ENCODE results near the gene SSTR1. TPM values are rescaled to one million over a fixed set of nuclear protein-coding genes. Genes with fewer than 3 reads are reported as not detected.

SSTR1 gene
- total and polyA plus RNA-seq, 12 donors = 0.22 to 1.8 (median 0.57) TPM

DNA sequence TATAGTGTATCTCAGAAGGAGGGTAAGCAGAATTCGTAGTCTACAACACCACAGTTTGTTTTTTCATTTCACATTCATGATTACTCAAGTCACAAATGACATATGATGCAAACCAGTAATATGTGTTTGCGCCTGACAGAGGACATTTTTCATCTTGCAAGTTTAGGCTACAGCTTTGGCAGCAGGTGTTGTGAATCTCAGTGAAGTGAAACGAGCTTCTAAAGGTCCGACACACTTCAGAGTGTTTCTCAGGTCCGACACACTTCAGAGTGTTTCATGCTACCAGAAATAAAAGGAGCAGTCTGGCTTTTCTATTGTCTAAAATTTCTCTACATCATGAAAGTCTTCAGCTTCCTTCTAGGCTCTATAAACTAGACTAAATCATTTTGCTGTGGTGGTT, 25.5 kb downstream of the SSTR1 start:
- WGBS, 2 donors = 72 to 74% methylated on average over 5 of the region's 5 CpGs
- ATAC-seq = no peak
- intact Hi-C loops (cut with DNase I) = no loop called here

DNA sequence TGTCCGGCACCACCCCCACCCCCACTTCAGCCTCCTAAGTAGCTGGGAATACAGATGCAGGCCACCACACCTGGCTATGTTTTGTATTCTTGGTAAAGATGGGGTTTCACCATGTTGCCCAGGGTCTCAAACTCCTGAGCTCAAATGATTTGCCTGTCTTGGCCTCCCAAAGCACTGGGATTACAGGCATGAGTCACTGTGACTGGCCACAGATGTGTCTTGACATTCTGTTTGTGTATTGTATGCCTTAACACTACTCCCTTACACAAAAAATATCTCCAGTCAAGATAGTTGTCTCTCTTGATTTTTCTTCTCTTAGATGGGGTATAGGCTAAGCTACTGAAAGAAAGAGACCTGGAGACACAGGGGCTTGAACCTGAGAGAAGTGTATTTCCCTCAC, 30.6 kb downstream of the SSTR1 start:
- Histone ChIP-seq H3K27ac (no peak overlapping the region), H3K4me1 (peaks cover 0 to 2% (median 0%) of the 10 kb centered on the region in 9 donors), H3K9me3 (no peaks in the 10 kb centered on the region), H3K36me3 (no peaks in the 10 kb centered on the region), H3K27me3 (no peaks in the 10 kb centered on the region), H3K4me3 (no peak overlapping the region)
- intact Hi-C loops (cut with DNase I) = no loop called here
- 83 to 84% methylated on average over 1 of the region's 1 CpG for WGBS, 2 donors
- TF ChIP-seq, protein P1, sequence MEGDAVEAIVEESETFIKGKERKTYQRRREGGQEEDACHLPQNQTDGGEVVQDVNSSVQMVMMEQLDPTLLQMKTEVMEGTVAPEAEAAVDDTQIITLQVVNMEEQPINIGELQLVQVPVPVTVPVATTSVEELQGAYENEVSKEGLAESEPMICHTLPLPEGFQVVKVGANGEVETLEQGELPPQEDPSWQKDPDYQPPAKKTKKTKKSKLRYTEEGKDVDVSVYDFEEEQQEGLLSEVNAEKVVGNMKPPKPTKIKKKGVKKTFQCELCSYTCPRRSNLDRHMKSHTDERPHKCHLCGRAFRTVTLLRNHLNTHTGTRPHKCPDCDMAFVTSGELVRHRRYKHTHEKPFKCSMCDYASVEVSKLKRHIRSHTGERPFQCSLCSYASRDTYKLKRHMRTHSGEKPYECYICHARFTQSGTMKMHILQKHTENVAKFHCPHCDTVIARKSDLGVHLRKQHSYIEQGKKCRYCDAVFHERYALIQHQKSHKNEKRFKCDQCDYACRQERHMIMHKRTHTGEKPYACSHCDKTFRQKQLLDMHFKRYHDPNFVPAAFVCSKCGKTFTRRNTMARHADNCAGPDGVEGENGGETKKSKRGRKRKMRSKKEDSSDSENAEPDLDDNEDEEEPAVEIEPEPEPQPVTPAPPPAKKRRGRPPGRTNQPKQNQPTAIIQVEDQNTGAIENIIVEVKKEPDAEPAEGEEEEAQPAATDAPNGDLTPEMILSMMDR (IDR thresholded peaks at IDR 0.05) = no peak
- no peak for DNase-seq
- ATAC-seq = no peak

More for the DNA sequence above, 25.5 kb downstream of the SSTR1 start:
- Histone ChIP-seq H3K9me3 (no peaks in the 10 kb centered on the region), H3K4me3 (no peak overlapping the region), H3K36me3 (no peaks in the 10 kb centered on the region), H3K27ac (no peak overlapping the region), H3K4me1 (no peaks in the 10 kb centered on the region), H3K27me3 (no peaks in the 10 kb centered on the region)
- DNase-seq = no peak
- TF ChIP-seq, protein P1 (IDR thresholded peaks at IDR 0.05) = no peak

DNA sequence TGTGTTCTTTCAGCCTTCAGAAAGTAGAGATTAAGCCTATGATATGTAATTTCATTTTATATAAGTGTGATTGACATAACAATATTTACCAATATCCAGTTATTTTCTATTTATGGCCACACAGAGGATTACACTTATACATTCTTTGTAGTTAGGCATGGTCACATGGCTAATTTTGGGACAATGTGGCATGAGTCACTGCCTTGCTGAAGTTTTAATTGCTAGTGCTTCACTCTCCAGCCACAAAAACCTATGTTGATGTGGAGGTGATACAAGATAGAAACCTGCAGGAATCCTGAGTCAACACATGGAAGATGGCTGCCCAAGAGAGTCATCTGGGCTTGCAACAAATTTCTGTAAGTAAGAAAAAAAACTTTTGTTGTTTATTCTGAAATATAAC, 31.2 kb downstream of the SSTR1 start:
- ATAC-seq (no peak), DNase-seq (no peak)
- TF ChIP-seq, protein P1 (IDR thresholded peaks at IDR 0.05) = no peak
- Histone ChIP-seq H3K9me3 (no peaks in the 10 kb centered on the region), H3K4me1 (peaks cover 0 to 3% (median 0%) of the 10 kb centered on the region in 9 donors), H3K36me3 (no peaks in the 10 kb centered on the region), H3K4me3 (no peak overlapping the region), H3K27me3 (no peaks in the 10 kb centered on the region), H3K27ac (no peak overlapping the region)
- intact Hi-C loops (cut with DNase I) = no loop called here

DNA sequence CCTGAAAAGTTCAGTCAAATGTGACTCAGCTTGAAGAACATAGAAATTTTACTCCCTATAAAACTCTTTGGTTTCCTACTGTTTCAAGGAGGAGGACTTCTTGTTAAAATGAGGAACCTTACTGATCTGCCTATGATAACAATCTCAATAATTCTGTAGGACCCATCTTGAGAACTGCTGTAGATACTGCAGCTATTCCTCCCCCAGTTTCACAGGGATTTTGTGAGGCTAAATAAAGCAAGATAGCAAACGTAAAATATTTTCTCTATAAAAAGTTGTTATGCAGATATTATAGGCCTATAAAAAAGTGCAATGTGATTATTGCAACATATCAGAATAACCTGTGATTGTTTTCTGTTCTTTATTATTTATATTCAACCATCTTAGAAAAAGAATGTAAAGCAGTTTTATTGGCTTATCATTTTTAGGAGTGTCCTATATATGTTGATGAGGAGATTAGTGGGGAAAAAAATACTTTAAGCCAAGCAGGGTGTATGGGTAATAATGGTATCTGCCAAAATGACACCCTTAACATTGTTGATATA, 36.1 kb downstream of the SSTR1 start:
- H3K36me3 ChIP-seq = no peaks in the 10 kb centered on the region
- TF ChIP-seq, protein P1 (IDR thresholded peaks at IDR 0.05) = no peak
- H3K4me1 ChIP-seq = peaks cover 0 to 21% (median 3%) of the 10 kb centered on the region in 9 donors
- no peak overlapping the region for H3K4me3 ChIP-seq
- no peak for DNase-seq
- 53 to 62% methylated on average over 1 of the region's 1 CpG for WGBS, 2 donors
- no peaks in the 10 kb centered on the region for H3K9me3 ChIP-seq
- intact Hi-C loops (cut with DNase I) = no loop called here
- ATAC-seq = no peak
- H3K27me3 ChIP-seq = no peaks in the 10 kb centered on the region
- H3K27ac ChIP-seq = no peak overlapping the region
